Natural killer cell (primary cell): ENCODE measurements around the gene SERP2. TPM values are rescaled to one million over a fixed set of nuclear protein-coding genes. Genes with fewer than 3 reads are reported as not detected.

Source experiments
- ATAC-seq, 3 donors: fragments of 150-1000 bp in 2 of 3; fragments of 200-7000 bp in 1 of 3; cut with Tn5 transposase; 1 replicate in 1 of 3; 2 replicates in 2 of 3; pipeline ENCODE4 v1.10.0; 2021; ENCODE audit warnings: mild to moderate bottlenecking in 2 of 3, moderate library complexity in 2 of 3
- DNase-seq, 2 donors: peaks; one replicate each; pipeline versions ENCODE4 v3.0.0 to v3.0.0-alpha.2; 2013 to 2021; ENCODE audit warnings: mixed read lengths in 1 of 2
- H3K27ac ChIP-seq: one replicate; pipeline ENCODE4 v1.5.1; 2013; ENCODE audit warnings: mild to moderate bottlenecking, low read length
- H3K27me3 ChIP-seq: one replicate; pipeline ENCODE4 v1.6.1; 2013; ENCODE audit warnings: low read length; ENCODE audit not compliant: control insufficient read depth, insufficient read depth
- H3K36me3 ChIP-seq: one replicate; pipeline ENCODE4 v1.6.1; 2013; ENCODE audit warnings: low read length; ENCODE audit not compliant: control insufficient read depth, insufficient read depth
- H3K4me1 ChIP-seq: one replicate; pipeline ENCODE4 v1.6.1; 2013; ENCODE audit warnings: low read length; ENCODE audit not compliant: control insufficient read depth, insufficient read depth
- H3K4me3 ChIP-seq: one replicate; pipeline ENCODE4 v1.5.1; 2013; ENCODE audit warnings: low read length
- H3K9me3 ChIP-seq: one replicate; pipeline ENCODE4 v1.6.1; 2013; ENCODE audit warnings: low read length; ENCODE audit not compliant: control insufficient read depth, insufficient read depth
- H3K27ac Mint-ChIP-seq, 2 donors: one replicate each; pipeline ENCODE4 v1.8.0; 2022; ENCODE audit warnings: mild to moderate bottlenecking in 2 of 2, mixed read lengths in 2 of 2, moderate library complexity in 1 of 2
- H3K27me3 Mint-ChIP-seq, 2 donors: one replicate each; pipeline ENCODE4 v1.8.0; 2022; ENCODE audit warnings: low read depth in 2 of 2, mixed read lengths in 2 of 2
- H3K36me3 Mint-ChIP-seq: one replicate; pipeline ENCODE4 v1.8.0; 2022; ENCODE audit warnings: mixed read lengths
- H3K4me1 Mint-ChIP-seq, 2 donors: one replicate each; pipeline ENCODE4 v1.8.0; 2022; ENCODE audit warnings: mixed read lengths in 2 of 2
- H3K4me3 Mint-ChIP-seq: one replicate; pipeline ENCODE4 v1.8.0; 2022; ENCODE audit warnings: mild to moderate bottlenecking, moderate library complexity, mixed read lengths
- H3K9me3 Mint-ChIP-seq, 2 donors: one replicate each; pipeline ENCODE4 v1.8.0; 2022; ENCODE audit warnings: mixed read lengths in 2 of 2
- CTCF ChIP-seq: fragments of 200-600 bp; IDR thresholded peaks from one replicate; pipeline ENCODE4 v1.8.0; 2022; ENCODE audit warnings: antibody characterized with exemption
- WGBS: methylation state at CpG from one replicate; pipeline ENCODE4 v1.1.7; 2013; ENCODE audit warnings: missing lambda C conversion rate; ENCODE audit not compliant: insufficient coverage; 5-methylcytosine and 5-hydroxymethylcytosine counted together
- intact Hi-C: fragments of 100-400 bp; cut with micrococcal nuclease; formaldehyde crosslinking; loops from one replicate; pipeline ENCODE4 v1.14.2; 2022
- total RNA-seq, 4 donors: library from RNA; stranded (reverse); fragments of 120-200 nt in 1 of 4; gene quantifications; one replicate each; pipeline versions ENCODE4 v1.2.3 to v1.2.4, GENCODE V29; 2013 to 2022

SERP2 gene
- total RNA-seq, 3 donors from 2014 or later (not counting 1 experiment from before 2014, with no cell fraction given): 2.0 to 4.1 (median 3.2) TPM

GRCh38 chr13:44425041-44425814 lies 51.6 kb downstream of the SERP2 start:
- Histone ChIP-seq H3K4me3 (no peak overlapping the region), H3K4me1 (no peaks in the 10 kb centered on the region), H3K27ac (no peak overlapping the region), H3K36me3 (no peaks in the 10 kb centered on the region), H3K27me3 (no peaks in the 10 kb centered on the region), H3K9me3 (peaks cover 2% of the 10 kb centered on the region)
- Mint-ChIP-seq H3K27ac (no peak overlapping the region), H3K4me1 (no peaks in the 10 kb centered on the region), H3K36me3 (no peaks in the 10 kb centered on the region), H3K9me3 (no peaks in the 10 kb centered on the region), H3K27me3 (peaks cover 18 to 23% of the 10 kb centered on the region in 2 donors), H3K4me3 (no peak overlapping the region)
- DNase-seq (no peak), ATAC-seq (no peak)
- TF ChIP-seq CTCF: no peak
- WGBS: 55% methylated on average over 9 of the region's 9 CpGs
- intact Hi-C loops: no loop called here

GRCh38 chr13:44425815-44426078 lies 52.1 kb downstream of the SERP2 start:
- no peaks in the 10 kb centered on the region for H3K36me3 Mint-ChIP-seq
- intact Hi-C loops: no loop called here
- ATAC-seq (no peak), DNase-seq (no peak)
- Histone ChIP-seq H3K4me3 (no peak overlapping the region), H3K27me3 (no peaks in the 10 kb centered on the region), H3K9me3 (peaks cover 2% of the 10 kb centered on the region), H3K4me1 (no peaks in the 10 kb centered on the region), H3K36me3 (no peaks in the 10 kb centered on the region), H3K27ac (no peak overlapping the region)
- 100% methylated on average over 2 of the region's 2 CpGs for WGBS
- no peak for TF ChIP-seq CTCF
- H3K4me1 Mint-ChIP-seq: no peaks in the 10 kb centered on the region
- H3K27ac Mint-ChIP-seq: no peak overlapping the region
- peaks cover 18 to 23% of the 10 kb centered on the region in 2 donors for H3K27me3 Mint-ChIP-seq
- H3K4me3 Mint-ChIP-seq: no peak overlapping the region
- no peaks in the 10 kb centered on the region for H3K9me3 Mint-ChIP-seq

GRCh38 chr13:44426461-44426860 lies 52.8 kb downstream of the SERP2 start:
- no peak for TF ChIP-seq CTCF
- Mint-ChIP-seq H3K36me3 (no peaks in the 10 kb centered on the region), H3K27me3 (peaks cover 18 to 23% of the 10 kb centered on the region in 2 donors), H3K4me1 (no peaks in the 10 kb centered on the region), H3K27ac (no peak overlapping the region), H3K4me3 (no peak overlapping the region), H3K9me3 (no peaks in the 10 kb centered on the region)
- Histone ChIP-seq H3K36me3 (no peaks in the 10 kb centered on the region), H3K27me3 (no peaks in the 10 kb centered on the region), H3K4me1 (no peaks in the 10 kb centered on the region), H3K27ac (no peak overlapping the region), H3K4me3 (no peak overlapping the region), H3K9me3 (peaks cover 2% of the 10 kb centered on the region)
- DNase-seq (no peak), ATAC-seq (no peak)
- 85% methylated on average over 3 of the region's 3 CpGs for WGBS
- intact Hi-C loops: no loop called here

GRCh38 chr13:44429311-44429710 lies 55.7 kb downstream of the SERP2 start:
- no peak for ATAC-seq
- Mint-ChIP-seq H3K4me3 (no peak overlapping the region), H3K9me3 (no peaks in the 10 kb centered on the region), H3K4me1 (no peaks in the 10 kb centered on the region), H3K27ac (no peak overlapping the region), H3K36me3 (no peaks in the 10 kb centered on the region), H3K27me3 (peaks cover 0 to 9% of the 10 kb centered on the region in 2 donors)
- Histone ChIP-seq H3K4me3 (no peak overlapping the region), H3K27me3 (no peaks in the 10 kb centered on the region), H3K9me3 (peaks cover 2% of the 10 kb centered on the region), H3K4me1 (no peaks in the 10 kb centered on the region), H3K27ac (no peak overlapping the region), H3K36me3 (no peaks in the 10 kb centered on the region)
- no peak for TF ChIP-seq CTCF
- no CpG with 5 or more reads among the region's 2 CpGs for WGBS
- intact Hi-C loops: no loop called here
- DNase-seq: no peak
